ENCODE data around the gene GNAS. TPM values are rescaled to one million over a fixed set of nuclear protein-coding genes. Genes with fewer than 3 reads are reported as not detected.

The GNAS gene
- total and polyA plus RNA-seq, 10 of the 15 experiments (the other 5 are each of a cell fraction or from before 2014, with no cell fraction given) = 209 to 950 (median 394) TPM

GRCh38 chr20:58818586-58819285, 33.8 kb upstream of the GNAS start:
- Histone ChIP-seq H3K4me2 (ENCODE audit: control insufficient read depth, insufficient read depth) (no peak overlapping the region), H3K36me3 (ENCODE audit: control insufficient read depth in 2 of 2, insufficient read depth in 2 of 2, low read length in 1 of 2) (peaks cover 0 to 2% of the 10 kb centered on the region in 2 experiments; a peak in 2 of 4 replicates), H3K4me1 (ENCODE audit: control insufficient read depth, insufficient read depth, low read length) (no peaks in the 10 kb centered on the region), H2AFZ (ENCODE audit: control insufficient read depth, low read depth, low read length) (no peak overlapping the region), H3K4me3 (no peak overlapping the region), H3K9ac (ENCODE audit: control insufficient read depth, insufficient read depth, low read length) (no peak overlapping the region), H3K27me3 (replicated peaks in 1 of 2; ENCODE audit: control insufficient read depth in 2 of 2, insufficient read depth in 2 of 2, low read length in 1 of 2) (no peaks in the 10 kb centered on the region), H3K9me3 (replicated peaks; ENCODE audit: control insufficient read depth, insufficient read depth, low read length) (no peaks in the 10 kb centered on the region), H3K79me2 (ENCODE audit: control insufficient read depth, insufficient read depth, low read length) (no peaks in the 10 kb centered on the region), H3K27ac (ENCODE audit: control insufficient read depth, insufficient read depth) (no peak overlapping the region), H4K20me1 (ENCODE audit: control insufficient read depth, insufficient read depth) (no peaks in the 10 kb centered on the region)
- POLR2A ChIA-PET = no interaction called here
- no TSS peak for BruUV-seq (replicated peaks)
- CTCF ChIA-PET = no interaction called here
- SMC1A ChIA-PET (ENCODE audit: uncharacterized antibody, unreplicated experiment) = no interaction called here
- intact Hi-C loops (cut with micrococcal nuclease; ENCODE audit: unreplicated experiment) (no loop called here), in situ Hi-C loops (cut with MboI) (no loop called here)
- FAIRE-seq (no peak), ATAC-seq (peak; percentile 60), DNase-seq (ENCODE audit: low read depth, low spot score) (peak; percentile 3)
- TF ChIP-seq JUNB (IDR thresholded peaks at IDR 0.05) (peak; percentile 37; the same call in 1 of the 2 replicates), CBX3 (IDR thresholded peaks at IDR 0.05; ENCODE audit: borderline replicate concordance, low read depth) (no peak), RUNX3 (IDR thresholded peaks at IDR 0.05; ENCODE audit: low read length) (peak; percentile 86), BCL11A (IDR thresholded peaks at IDR 0.05; ENCODE audit: low read depth, low read length) (0 out of 2 replicates have a peak, but pooled peaks have one; percentile 37), HDAC6 (IDR thresholded peaks at IDR 0.05; ENCODE audit: unreplicated experiment) (no peak), PAX5 (IDR thresholded peaks at IDR 0.05; ENCODE audit: borderline replicate concordance, low read depth, low read length) (peak; percentile 14; the same call in 1 of the 2 replicates), ZZZ3 (IDR thresholded peaks at IDR 0.05; ENCODE audit: control insufficient read depth, insufficient read length, low read depth) (no peak)
- RAD21 ChIA-PET (ENCODE audit: unreplicated experiment) = interaction anchor here (0.5 kb wide), 1 partner anchor 44 kb away, joined by 3 read pairs; no protein-coding TSS in a partner anchor
- 38% methylated on average over 8 of the region's 8 CpGs for WGBS (ENCODE audit: insufficient coverage, insufficient replicate concordance, low lambda C conversion rate, missing lambda C conversion rate)

GRCh38 chr20:58819921-58820320, 32.6 kb upstream of the GNAS start:
- Histone ChIP-seq H3K27ac (ENCODE audit: control insufficient read depth, insufficient read depth) (no peak overlapping the region), H3K36me3 (ENCODE audit: control insufficient read depth in 2 of 2, insufficient read depth in 2 of 2, low read length in 1 of 2) (peaks cover 0 to 2% of the 10 kb centered on the region in 2 experiments; a peak in 2 of 4 replicates), H4K20me1 (ENCODE audit: control insufficient read depth, insufficient read depth) (no peaks in the 10 kb centered on the region), H3K9me3 (replicated peaks; ENCODE audit: control insufficient read depth, insufficient read depth, low read length) (no peaks in the 10 kb centered on the region), H3K4me3 (no peak overlapping the region), H2AFZ (ENCODE audit: control insufficient read depth, low read depth, low read length) (no peak overlapping the region), H3K4me2 (ENCODE audit: control insufficient read depth, insufficient read depth) (no peak overlapping the region), H3K9ac (ENCODE audit: control insufficient read depth, insufficient read depth, low read length) (no peak overlapping the region), H3K4me1 (ENCODE audit: control insufficient read depth, insufficient read depth, low read length) (no peaks in the 10 kb centered on the region), H3K27me3 (replicated peaks in 1 of 2; ENCODE audit: control insufficient read depth in 2 of 2, insufficient read depth in 2 of 2, low read length in 1 of 2) (no peaks in the 10 kb centered on the region), H3K79me2 (ENCODE audit: control insufficient read depth, insufficient read depth, low read length) (no peaks in the 10 kb centered on the region)
- ChIA-PET SMC1A (ENCODE audit: uncharacterized antibody, unreplicated experiment) (no interaction called here), POLR2A (no interaction called here), RAD21 (ENCODE audit: unreplicated experiment) (no interaction called here), CTCF (no interaction called here)
- DNase-seq (ENCODE audit: low read depth, low spot score) = no peak
- intact Hi-C loops (cut with micrococcal nuclease; ENCODE audit: unreplicated experiment) (no loop called here), in situ Hi-C loops (cut with MboI) (no loop called here)
- no peak for FAIRE-seq
- no TSS peak for BruUV-seq (replicated peaks)
- no peak for ATAC-seq
- 62% methylated on average over 13 of the region's 13 CpGs for WGBS (ENCODE audit: insufficient coverage, insufficient replicate concordance, low lambda C conversion rate, missing lambda C conversion rate)
- TF ChIP-seq E2F4 (IDR thresholded peaks at IDR 0.05; ENCODE audit: low read depth, low read length) = no peak
- TF ChIP-seq GABPA (IDR thresholded peaks at IDR 0.05; ENCODE audit: low read depth) = no peak
- TF ChIP-seq SP1 (IDR thresholded peaks at IDR 0.05; ENCODE audit: low read depth, low read length) = no peak
- TF ChIP-seq KDM1A (IDR thresholded peaks at IDR 0.05; ENCODE audit: borderline replicate concordance) = no peak
- TF ChIP-seq MLLT1 (IDR thresholded peaks at IDR 0.05) = no peak
- TF ChIP-seq SMAD1 (IDR thresholded peaks at IDR 0.05; ENCODE audit: low read depth, partially characterized antibody) = no peak
- TF ChIP-seq SUPT20H (IDR thresholded peaks at IDR 0.05; ENCODE audit: borderline replicate concordance, control insufficient read depth, low read depth, low read length) = no peak
